Loucy (cell line): Measurements from ENCODE around the gene RAD51B.

Experiments
- EZH2phosphoT487 ChIP-seq: fragments of 200-600 bp; IDR thresholded peaks from 2 replicates; pipeline ENCODE4 v1.6.1; 2018; ENCODE audit warnings: antibody characterized with exemption, mild to moderate bottlenecking, moderate library complexity, borderline replicate concordance
- TF ChIP-seq, protein P1 (sequence below): fragments of 200-600 bp; sonication (generic); conservative IDR thresholded peaks from 2 replicates; pipeline ENCODE4 v1.5.1; 2014; ENCODE audit warnings: mild to moderate bottlenecking, antibody characterized with exemption, low read length

DNA sequence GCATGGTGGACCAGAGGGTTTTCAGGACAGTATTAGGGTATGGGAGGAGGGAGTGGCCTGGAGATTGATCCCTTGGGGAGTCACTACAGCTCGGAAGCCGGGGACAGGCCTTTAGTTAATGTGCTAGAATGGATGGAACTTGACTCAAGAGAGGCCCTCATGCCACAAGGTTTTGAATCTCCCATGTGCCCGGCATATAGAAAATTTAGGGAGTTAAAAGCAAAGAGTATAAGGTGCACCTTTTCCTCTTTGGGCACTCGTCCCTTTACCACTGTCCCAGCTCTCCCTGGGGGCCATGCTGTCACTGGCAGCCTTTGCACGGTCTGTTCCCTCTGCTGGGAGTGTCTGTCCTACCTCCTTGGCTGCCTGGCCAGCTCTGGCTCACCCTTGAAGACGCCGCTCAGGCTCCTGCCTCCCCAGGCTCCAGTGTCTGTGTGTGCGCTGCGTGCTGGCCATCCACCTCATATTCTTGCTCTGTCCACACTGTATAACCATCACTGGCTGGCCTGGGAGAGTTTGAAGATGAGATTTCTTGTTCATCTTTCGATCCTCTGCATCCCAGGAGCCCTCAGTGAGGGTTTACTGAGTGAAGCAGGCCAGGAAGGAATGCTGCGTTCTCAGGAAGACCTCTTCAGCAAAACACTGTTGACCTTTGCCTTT, 811.9 kb downstream of the RAD51B start:
- TF ChIP-seq, protein P1, sequence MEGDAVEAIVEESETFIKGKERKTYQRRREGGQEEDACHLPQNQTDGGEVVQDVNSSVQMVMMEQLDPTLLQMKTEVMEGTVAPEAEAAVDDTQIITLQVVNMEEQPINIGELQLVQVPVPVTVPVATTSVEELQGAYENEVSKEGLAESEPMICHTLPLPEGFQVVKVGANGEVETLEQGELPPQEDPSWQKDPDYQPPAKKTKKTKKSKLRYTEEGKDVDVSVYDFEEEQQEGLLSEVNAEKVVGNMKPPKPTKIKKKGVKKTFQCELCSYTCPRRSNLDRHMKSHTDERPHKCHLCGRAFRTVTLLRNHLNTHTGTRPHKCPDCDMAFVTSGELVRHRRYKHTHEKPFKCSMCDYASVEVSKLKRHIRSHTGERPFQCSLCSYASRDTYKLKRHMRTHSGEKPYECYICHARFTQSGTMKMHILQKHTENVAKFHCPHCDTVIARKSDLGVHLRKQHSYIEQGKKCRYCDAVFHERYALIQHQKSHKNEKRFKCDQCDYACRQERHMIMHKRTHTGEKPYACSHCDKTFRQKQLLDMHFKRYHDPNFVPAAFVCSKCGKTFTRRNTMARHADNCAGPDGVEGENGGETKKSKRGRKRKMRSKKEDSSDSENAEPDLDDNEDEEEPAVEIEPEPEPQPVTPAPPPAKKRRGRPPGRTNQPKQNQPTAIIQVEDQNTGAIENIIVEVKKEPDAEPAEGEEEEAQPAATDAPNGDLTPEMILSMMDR, result no peak
- no peak for TF ChIP-seq EZH2phosphoT487
